NCI-H1105 treated with DMSO at 0.1 percent for 48 hours (cell line): Measurements from ENCODE around the gene APCS.

Experiments
- DNase-seq: peaks from one replicate; lab custom pipeline; 2025; lab: John Stamatoyannopoulos, UW

The APCS gene

GRCh38 chr1:159587461-159587951 is at the start of gene APCS:
Gene APCS (plus strand): TSS chr1:159587826. CDS start chr1:159587922, 96 bp downstream.
- no peak for DNase-seq

- no peak for DNase-seq
These were observed 39.5 kb upstream of the APCS start for GRCh38 chr1:159548126-159548525.

- no peak for DNase-seq
These were observed 33.4 kb upstream of the APCS start for GRCh38 chr1:159554261-159554660.

GRCh38 chr1:159554696-159555095 is 32.9 kb upstream of the APCS start:
- DNase-seq: no peak

- DNase-seq: no peak
These were observed 30.7 kb upstream of the APCS start for GRCh38 chr1:159556931-159557369.

GRCh38 chr1:159560599-159560998 is 27.0 kb upstream of the APCS start:
- DNase-seq: no peak

GRCh38 chr1:159561497-159561896 is 26.1 kb upstream of the APCS start:
- no peak for DNase-seq

GRCh38 chr1:159562680-159563079 is 24.9 kb upstream of the APCS start:
- no peak for DNase-seq

- DNase-seq: no peak
These were observed 10.2 kb upstream of the APCS start for GRCh38 chr1:159577446-159577845.

GRCh38 chr1:159580340-159580739 is 7.3 kb upstream of the APCS start:
- no peak for DNase-seq

GRCh38 chr1:159581422-159581821 is 6.2 kb upstream of the APCS start:
- no peak for DNase-seq

GRCh38 chr1:159584536-159584935 is 3.1 kb upstream of the APCS start:
- DNase-seq: no peak

- DNase-seq: no peak
These were observed 4.4 kb downstream of the APCS start for GRCh38 chr1:159591981-159592380.

- no peak for DNase-seq
These were observed 7.2 kb downstream of the APCS start for GRCh38 chr1:159594625-159595405.

GRCh38 chr1:159598196-159598595 is 10.6 kb downstream of the APCS start:
- no peak for DNase-seq

- DNase-seq: no peak
These were observed 13.3 kb downstream of the APCS start for GRCh38 chr1:159600894-159601293.

GRCh38 chr1:159602501-159602999 is 14.9 kb downstream of the APCS start:
- no peak for DNase-seq

- DNase-seq: no peak
These were observed 24.7 kb downstream of the APCS start for GRCh38 chr1:159612211-159612885.

- no peak for DNase-seq
These were observed 45.3 kb downstream of the APCS start for GRCh38 chr1:159632922-159633321.
